CD4-positive, CD25-positive, alpha-beta regulatory T cell (primary cell): ENCODE measurements around the gene C1orf174. TPM values are rescaled to one million over a fixed set of nuclear protein-coding genes. Genes with fewer than 3 reads are reported as not detected.

Source experiments
- ATAC-seq, 2 donors: fragments of 150-1000 bp; cut with Tn5 transposase; one replicate each; pipeline ENCODE4 v1.10.0; 2021; ENCODE audit warnings: low read depth in 2 of 2, moderate number of reproducible peaks in 2 of 2, moderate library complexity in 1 of 2
- DNase-seq, 3 donors: peaks; one replicate each; pipeline versions ENCODE4 v3.0.0 to v3.0.0-alpha.2; 2012 to 2022; ENCODE audit warnings: mixed read lengths in 1 of 3
- H3K27ac ChIP-seq: one replicate; pipeline ENCODE4 v1.7.0; 2013; ENCODE audit warnings: mild to moderate bottlenecking, low read length; ENCODE audit not compliant: insufficient read depth, poor library complexity, severe bottlenecking
- H3K27me3 ChIP-seq: one replicate; pipeline ENCODE4 v1.7.0; 2013; ENCODE audit warnings: low read length; ENCODE audit not compliant: control insufficient read depth, insufficient read depth
- H3K36me3 ChIP-seq: one replicate; pipeline ENCODE4 v1.7.0; 2013; ENCODE audit warnings: mild to moderate bottlenecking, low read length, moderate library complexity; ENCODE audit not compliant: control insufficient read depth, insufficient read depth
- H3K4me1 ChIP-seq: 2 replicates; pipeline ENCODE4 v1.7.0; 2013; ENCODE audit warnings: mild to moderate bottlenecking, low read length; ENCODE audit not compliant: insufficient read depth, control insufficient read depth, poor library complexity, severe bottlenecking
- H3K4me3 ChIP-seq: one replicate; pipeline ENCODE4 v1.7.0; 2013; ENCODE audit warnings: low read depth, mild to moderate bottlenecking, low read length, moderate library complexity
- H3K9me3 ChIP-seq, 2 experiments: 1 replicate in 1 of 2; 2 replicates in 1 of 2; pipeline ENCODE4 v1.7.0; 2013; ENCODE audit warnings: low read length in 2 of 2, mild to moderate bottlenecking in 1 of 2, moderate library complexity in 1 of 2; ENCODE audit not compliant: control insufficient read depth in 2 of 2
- H3K27ac Mint-ChIP-seq, 3 donors: one replicate each; pipeline ENCODE4 v1.8.0; 2020 to 2022; ENCODE audit warnings: mild to moderate bottlenecking in 3 of 3, mixed read lengths in 3 of 3, moderate library complexity in 2 of 3
- H3K27me3 Mint-ChIP-seq: one replicate; pipeline ENCODE4 v1.8.0; 2022; ENCODE audit warnings: mild to moderate bottlenecking, mixed read lengths
- H3K36me3 Mint-ChIP-seq: one replicate; pipeline ENCODE4 v1.8.0; 2020; ENCODE audit warnings: mixed read lengths
- H3K4me1 Mint-ChIP-seq, 4 donors: one replicate each; pipeline ENCODE4 v1.8.0; 2020 to 2022; ENCODE audit warnings: mixed read lengths in 4 of 4, mild to moderate bottlenecking in 1 of 4
- H3K4me3 Mint-ChIP-seq, 4 donors: one replicate each; pipeline ENCODE4 v1.8.0; 2020 to 2022; ENCODE audit warnings: mild to moderate bottlenecking in 4 of 4, mixed read lengths in 4 of 4, moderate library complexity in 3 of 4
- H3K9me3 Mint-ChIP-seq, 7 donors: one replicate each; pipeline ENCODE4 v1.8.0; 2020 to 2022; ENCODE audit warnings: mixed read lengths in 7 of 7, mild to moderate bottlenecking in 3 of 7, moderate library complexity in 2 of 7
- polyA plus RNA-seq, 4 donors: library from polyadenylated mRNA; unstranded; fragments of 300-500 nt; fragmentation: Illumina TruSeq; gene quantifications; one replicate each; pipeline ENCODE4 v1.2.3, GENCODE V29; 2021
- total RNA-seq: library from RNA; stranded (reverse); gene quantifications from one replicate; pipeline ENCODE4 v1.2.3, GENCODE V29; 2022

Gene C1orf174
- total and polyA plus RNA-seq, 5 donors from 2014 or later = 15.4 to 33.3 (median 26.3) TPM

DNA sequence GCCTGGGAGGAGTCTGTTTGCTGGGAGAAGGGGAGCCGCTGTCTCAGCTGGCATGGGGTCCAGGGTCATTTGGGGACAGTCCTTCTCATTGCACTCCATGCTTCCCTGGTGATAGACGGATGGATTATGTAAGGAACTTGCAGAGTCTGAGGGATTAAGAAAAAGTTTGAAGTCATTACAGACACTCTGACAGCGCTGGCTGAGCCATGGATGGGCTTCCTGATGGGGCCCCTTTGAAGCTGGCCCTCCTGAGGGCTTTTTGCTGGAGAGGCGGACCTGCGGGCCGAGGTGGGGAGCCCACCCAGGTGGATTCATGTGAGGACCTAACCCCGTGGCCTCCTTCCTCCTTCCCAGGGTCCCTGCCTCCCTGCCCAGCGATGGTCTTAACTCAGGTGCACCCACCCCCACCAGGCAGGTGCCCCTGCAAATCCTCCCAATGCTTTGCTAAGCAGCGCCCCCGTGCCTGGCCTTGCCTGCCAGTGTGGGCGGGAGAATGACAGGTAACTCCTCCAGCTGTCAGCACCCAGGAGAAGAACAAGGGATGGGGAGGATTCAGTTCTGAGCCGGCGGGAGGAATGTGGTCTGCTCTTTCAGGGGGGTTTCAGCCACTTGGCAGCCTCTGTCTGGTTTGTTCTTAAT lies 24.2 kb upstream of the C1orf174 start:
- no peak for DNase-seq
- H3K4me1 Mint-ChIP-seq = peaks cover 5 to 11% (median 8%) of the 10 kb centered on the region in 4 donors
- H3K36me3 Mint-ChIP-seq = no peaks in the 10 kb centered on the region
- H3K27ac Mint-ChIP-seq = no peak overlapping the region
- Histone ChIP-seq H3K4me1 (no peaks in the 10 kb centered on the region), H3K9me3 (no peaks in the 10 kb centered on the region), H3K36me3 (no peaks in the 10 kb centered on the region), H3K27ac (no peak overlapping the region), H3K27me3 (no peaks in the 10 kb centered on the region), H3K4me3 (no peak overlapping the region)
- H3K4me3 Mint-ChIP-seq = no peak overlapping the region
- peaks cover 5% of the 10 kb centered on the region for H3K27me3 Mint-ChIP-seq
- no peaks in the 10 kb centered on the region for H3K9me3 Mint-ChIP-seq
- no peak for ATAC-seq

DNA sequence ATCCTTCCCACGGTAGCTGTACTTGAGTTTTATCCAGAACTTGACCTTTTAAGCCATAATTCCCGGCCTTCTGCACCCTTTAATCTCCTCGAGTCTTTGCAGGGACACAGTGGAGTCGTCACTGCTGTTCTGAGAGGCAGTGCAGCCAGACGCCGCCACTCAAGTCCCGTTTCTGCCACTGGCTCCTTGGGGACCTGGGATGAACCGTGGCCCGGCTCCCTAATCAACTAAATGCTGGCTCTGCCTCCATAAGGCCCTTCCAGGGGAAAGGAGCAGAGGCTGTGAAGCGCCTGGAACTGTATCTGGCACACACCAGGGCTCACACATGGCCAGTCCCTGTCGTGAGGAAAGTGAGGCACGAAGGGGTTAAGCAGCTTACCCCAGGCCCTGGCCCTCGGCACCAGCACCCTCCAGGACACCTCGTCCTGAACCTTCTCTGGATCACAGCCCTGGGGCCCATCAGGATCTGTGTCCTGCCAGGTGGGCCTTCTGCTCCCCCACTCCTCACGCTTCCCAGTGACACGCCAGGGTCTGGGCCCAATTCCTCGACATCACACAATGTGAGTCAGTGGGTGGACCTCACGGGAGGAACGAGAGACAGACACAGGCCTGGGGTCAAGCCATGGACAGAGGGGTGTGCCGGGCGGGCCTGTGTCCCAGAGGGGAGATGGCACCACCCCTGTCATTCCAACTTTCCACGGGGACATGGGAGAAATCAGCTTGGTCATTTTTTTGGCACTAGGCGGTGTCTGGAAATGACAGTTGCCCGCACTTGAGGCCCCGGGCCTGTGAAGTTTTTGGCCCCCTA lies 23.5 kb upstream of the C1orf174 start:
- H3K9me3 ChIP-seq = no peaks in the 10 kb centered on the region
- Mint-ChIP-seq H3K9me3 (no peaks in the 10 kb centered on the region), H3K36me3 (no peaks in the 10 kb centered on the region), H3K27ac (no peak overlapping the region), H3K4me1 (peaks cover 5 to 11% (median 7%) of the 10 kb centered on the region in 4 donors), H3K4me3 (no peak overlapping the region), H3K27me3 (peaks cover 5% of the 10 kb centered on the region)
- H3K27ac ChIP-seq = no peak overlapping the region
- DNase-seq (no peak), ATAC-seq (no peak)
- H3K27me3 ChIP-seq = no peaks in the 10 kb centered on the region
- no peaks in the 10 kb centered on the region for H3K36me3 ChIP-seq
- no peak overlapping the region for H3K4me3 ChIP-seq
- H3K4me1 ChIP-seq = no peaks in the 10 kb centered on the region

DNA sequence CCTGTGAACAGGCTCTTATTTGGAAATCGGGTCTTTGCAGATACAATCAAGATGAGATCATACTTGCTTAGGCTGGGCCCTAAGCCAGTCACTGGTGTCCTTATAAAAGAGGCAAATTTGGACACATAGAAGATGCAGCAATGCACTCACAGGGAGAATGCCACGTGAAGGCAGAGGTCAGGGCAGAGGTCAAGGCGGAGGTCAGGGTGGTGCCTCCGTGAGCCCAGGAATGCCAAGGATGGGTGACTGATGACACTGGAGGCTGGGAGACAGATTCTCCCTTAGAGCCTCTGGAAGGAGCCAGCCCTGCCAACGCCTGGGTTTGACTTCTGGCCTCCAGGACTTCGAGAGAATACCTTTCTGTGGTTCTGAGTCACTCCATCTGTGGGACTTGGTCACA lies 22.8 kb upstream of the C1orf174 start:
- no peaks in the 10 kb centered on the region for H3K36me3 ChIP-seq
- H3K9me3 ChIP-seq = no peaks in the 10 kb centered on the region
- DNase-seq = no peak
- Mint-ChIP-seq H3K4me3 (peak overlapping the region in 1 of 4 donors; percentile 79), H3K27ac (peak overlapping the region; percentile 35 to 74 (median 37)), H3K27me3 (peaks cover 5% of the 10 kb centered on the region), H3K9me3 (no peaks in the 10 kb centered on the region), H3K36me3 (no peaks in the 10 kb centered on the region), H3K4me1 (peaks cover 5 to 11% (median 7%) of the 10 kb centered on the region in 4 donors)
- ATAC-seq = no peak
- peak overlapping the region; percentile 68 for H3K27ac ChIP-seq
- H3K4me3 ChIP-seq = peak overlapping the region; percentile 23
- H3K27me3 ChIP-seq = no peaks in the 10 kb centered on the region
- no peaks in the 10 kb centered on the region for H3K4me1 ChIP-seq

GRCh38 chr1:3922201-3922725 lies 22.2 kb upstream of the C1orf174 start:
- H3K4me1 Mint-ChIP-seq = peaks cover 5 to 11% (median 7%) of the 10 kb centered on the region in 4 donors

GRCh38 chr1:3921765-3922164 lies 21.7 kb upstream of the C1orf174 start:
- Mint-ChIP-seq H3K4me3 (peak overlapping the region; percentile 13 to 79 (median 63)), H3K27me3 (peaks cover 5% of the 10 kb centered on the region)

More at GRCh38 chr1:3922201-3922725, 22.2 kb upstream of the C1orf174 start:
- Histone ChIP-seq H3K27ac (peak overlapping the region; percentile 68), H3K4me1 (no peaks in the 10 kb centered on the region), H3K27me3 (no peaks in the 10 kb centered on the region), H3K4me3 (peak overlapping the region; percentile 69), H3K9me3 (no peaks in the 10 kb centered on the region), H3K36me3 (no peaks in the 10 kb centered on the region)
- Mint-ChIP-seq H3K9me3 (no peaks in the 10 kb centered on the region), H3K36me3 (no peaks in the 10 kb centered on the region), H3K4me3 (peak overlapping the region; percentile 35 to 79 (median 70)), H3K27ac (peak overlapping the region; percentile 35 to 74 (median 37)), H3K27me3 (peaks cover 5% of the 10 kb centered on the region)
- DNase-seq = peak; percentile 63 to 76 (median 73)
- peak; percentile 84 to 89 for ATAC-seq

DNA sequence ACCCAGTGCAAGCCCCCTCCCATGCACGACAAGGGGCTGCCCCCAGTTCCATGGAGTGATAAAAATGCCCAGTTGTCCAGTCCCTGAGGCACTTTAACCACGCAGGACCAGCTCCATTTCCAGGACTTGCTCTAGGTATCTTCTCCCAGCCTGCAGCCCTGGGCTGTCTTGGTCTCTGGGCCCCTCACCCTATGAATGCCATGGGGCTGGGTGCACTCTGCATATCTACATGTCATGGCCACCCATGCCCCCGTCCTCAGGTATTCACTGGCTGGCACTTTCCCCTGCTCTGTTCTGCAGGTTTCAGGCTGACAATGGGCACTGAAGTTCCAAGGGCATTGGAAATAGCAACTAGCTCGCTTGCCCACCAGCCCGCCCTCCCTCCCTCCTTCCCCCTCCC lies 19.6 kb upstream of the C1orf174 start:
- DNase-seq (no peak), ATAC-seq (no peak)
- Histone ChIP-seq H3K27ac (no peak overlapping the region), H3K4me3 (no peak overlapping the region), H3K4me1 (no peaks in the 10 kb centered on the region), H3K27me3 (no peaks in the 10 kb centered on the region), H3K36me3 (no peaks in the 10 kb centered on the region), H3K9me3 (no peaks in the 10 kb centered on the region)
- no peaks in the 10 kb centered on the region for H3K27me3 Mint-ChIP-seq
- no peak overlapping the region for H3K4me3 Mint-ChIP-seq
- no peaks in the 10 kb centered on the region for H3K36me3 Mint-ChIP-seq
- H3K4me1 Mint-ChIP-seq = peaks cover 0 to 8% (median 4%) of the 10 kb centered on the region in 4 donors
- H3K9me3 Mint-ChIP-seq = no peaks in the 10 kb centered on the region
- no peak overlapping the region for H3K27ac Mint-ChIP-seq

More at GRCh38 chr1:3921765-3922164, 21.7 kb upstream of the C1orf174 start:
- H3K27ac Mint-ChIP-seq = peak overlapping the region in 1 of 3 donors; percentile 35
- no peaks in the 10 kb centered on the region for H3K9me3 ChIP-seq
- peak overlapping the region; percentile 69 for H3K4me3 ChIP-seq
- H3K27me3 ChIP-seq = no peaks in the 10 kb centered on the region
- peak overlapping the region; percentile 62 for H3K27ac ChIP-seq
- DNase-seq (no peak), ATAC-seq (no peak)
- no peaks in the 10 kb centered on the region for H3K36me3 Mint-ChIP-seq
- H3K4me1 ChIP-seq = no peaks in the 10 kb centered on the region
- no peaks in the 10 kb centered on the region for H3K9me3 Mint-ChIP-seq
- peaks cover 5 to 8% (median 6%) of the 10 kb centered on the region in 4 donors for H3K4me1 Mint-ChIP-seq
- no peaks in the 10 kb centered on the region for H3K36me3 ChIP-seq

- Mint-ChIP-seq H3K27ac (peak overlapping the region in 1 of 3 donors; percentile 23), H3K27me3 (no peaks in the 10 kb centered on the region), H3K4me1 (peaks cover 0 to 8% (median 4%) of the 10 kb centered on the region in 4 donors), H3K9me3 (no peaks in the 10 kb centered on the region), H3K36me3 (no peaks in the 10 kb centered on the region), H3K4me3 (no peak overlapping the region)
- DNase-seq (no peak), ATAC-seq (no peak)
- Histone ChIP-seq H3K9me3 (no peaks in the 10 kb centered on the region), H3K4me3 (no peak overlapping the region), H3K27me3 (no peaks in the 10 kb centered on the region), H3K36me3 (no peaks in the 10 kb centered on the region), H3K27ac (no peak overlapping the region), H3K4me1 (no peaks in the 10 kb centered on the region)
Observed at GRCh38 chr1:3918966-3919611, 19.0 kb upstream of the C1orf174 start.
